ENCODE results near the gene CTPS2.
"Not testable (repeated sequence)": the region's sequence is repeated elsewhere in the genome, so short reads cannot be mapped to it uniquely, and the experiment has no call there.

CTPS2 gene
- 1.6 to 16.5 (median 7.4) reads per million in 18 experiments for total RNA-seq

- peak; percentile 37 to 46 for DNase-seq
Observed at GRCh38 chrX:16712548-16713155, at the start of gene CTPS2. Gene CTPS2 (minus strand): TSS chrX:16712669. CDS start chrX:16702902, 9,767 bp downstream.

GRCh38 chrX:16761500-16761899, 49.0 kb upstream of the CTPS2 start:
- DNase-seq, result not testable (repeated sequence)

- DNase-seq, result no peak
Observed at GRCh38 chrX:16756724-16757123, 44.3 kb upstream of the CTPS2 start.

- DNase-seq, result no peak
Observed at GRCh38 chrX:16754019-16754418, 41.5 kb upstream of the CTPS2 start.

GRCh38 chrX:16750136-16750535, 37.7 kb upstream of the CTPS2 start:
- DNase-seq, result no peak

- DNase-seq, result no peak
Observed at GRCh38 chrX:16748425-16748824, 36.0 kb upstream of the CTPS2 start.

- DNase-seq, result no peak
Observed at GRCh38 chrX:16745659-16746058, 33.2 kb upstream of the CTPS2 start.

GRCh38 chrX:16745102-16745501, 32.6 kb upstream of the CTPS2 start:
- DNase-seq, result no peak

- no peak for DNase-seq
Observed at GRCh38 chrX:16743604-16744325, 31.3 kb upstream of the CTPS2 start.

GRCh38 chrX:16739574-16739973, 27.1 kb upstream of the CTPS2 start:
- DNase-seq, result peak; percentile 3

- DNase-seq, result no peak
Observed at GRCh38 chrX:16737024-16737423, 24.6 kb upstream of the CTPS2 start.

- no peak for DNase-seq
Observed at GRCh38 chrX:16733013-16733412, 20.5 kb upstream of the CTPS2 start.

- DNase-seq, result no peak
Observed at GRCh38 chrX:16730450-16730849, 18.0 kb upstream of the CTPS2 start.

GRCh38 chrX:16727637-16728036, 15.2 kb upstream of the CTPS2 start:
- no peak for DNase-seq

GRCh38 chrX:16726347-16726988, 14.0 kb upstream of the CTPS2 start:
- DNase-seq, result not testable (repeated sequence)

- DNase-seq, result no peak
Observed at GRCh38 chrX:16725072-16725471, 12.6 kb upstream of the CTPS2 start.

- DNase-seq, result no peak
Observed at GRCh38 chrX:16722481-16722880, 10.0 kb upstream of the CTPS2 start.

- DNase-seq, result peak; percentile 92 to 94
Observed at GRCh38 chrX:16719334-16720084, 7.0 kb upstream of the CTPS2 start, which contains the start of gene SYAP1. Gene SYAP1 (plus strand): TSS chrX:16719612. CDS start chrX:16719725, 113 bp downstream.

GRCh38 chrX:16718824-16719333, 6.4 kb upstream of the CTPS2 start:
- no peak for DNase-seq

- DNase-seq, result not testable (repeated sequence)
Observed at GRCh38 chrX:16716451-16716850, 4.0 kb upstream of the CTPS2 start.

- DNase-seq, result not testable (repeated sequence)
Observed at GRCh38 chrX:16715638-16716037, 3.2 kb upstream of the CTPS2 start.

- no peak for DNase-seq
Observed at GRCh38 chrX:16714504-16714903, 2.0 kb upstream of the CTPS2 start.
